Mesothelial cell of epicardium (in vitro differentiated cells): ENCODE results near the gene STX3. TPM values are rescaled to one million over a fixed set of nuclear protein-coding genes. Genes with fewer than 3 reads are reported as not detected.

Experiments used
- DNase-seq, 2 experiments: peaks; one replicate each; pipeline ENCODE4 v3.0.0; 2021; ENCODE audit warnings: low spot score in 2 of 2; ENCODE audit not compliant: unreplicated experiment in 2 of 2
- H3K27ac Mint-ChIP-seq: 2 replicates; pipeline ENCODE4 v1.8.0; 2021; ENCODE audit warnings: mixed read lengths
- H3K27me3 Mint-ChIP-seq: 2 replicates; pipeline ENCODE4 v1.8.0; 2021; ENCODE audit warnings: low read depth, mixed read lengths
- H3K36me3 Mint-ChIP-seq: 2 replicates; pipeline ENCODE4 v1.8.0; 2021; ENCODE audit warnings: mixed read lengths
- H3K4me1 Mint-ChIP-seq: 2 replicates; pipeline ENCODE4 v1.8.0; 2021; ENCODE audit warnings: mixed read lengths
- H3K4me3 Mint-ChIP-seq: 2 replicates; pipeline ENCODE4 v1.8.0; 2021; ENCODE audit warnings: mild to moderate bottlenecking, moderate library complexity, mixed read lengths
- H3K9me3 Mint-ChIP-seq: 2 replicates; pipeline ENCODE4 v1.8.0; 2021; ENCODE audit warnings: mixed read lengths
- total RNA-seq: library from RNA; stranded (reverse); gene quantifications from 3 replicates; pipeline ENCODE4 v1.2.1, GENCODE V29; 2021
- TF ChIP-seq, protein P1 (sequence below): fragments of 200-600 bp; sonication (generic); IDR thresholded peaks from one replicate; pipeline ENCODE4 v1.5.0; 2021; ENCODE audit warnings: antibody characterized with exemption; ENCODE audit not compliant: unreplicated experiment

STX3 gene
- total RNA-seq, 1 donor from 2014 or later, result 24.2 TPM

GRCh38 chr11:59713745-59714144 is 41.4 kb upstream of the STX3 start, which contains the start of gene OR10V1:
Gene OR10V1, minus strand, starts transcription at chr11:59713845. Its CDS starts 0 bp downstream, at chr11:59713845.
- TF ChIP-seq, protein P1, sequence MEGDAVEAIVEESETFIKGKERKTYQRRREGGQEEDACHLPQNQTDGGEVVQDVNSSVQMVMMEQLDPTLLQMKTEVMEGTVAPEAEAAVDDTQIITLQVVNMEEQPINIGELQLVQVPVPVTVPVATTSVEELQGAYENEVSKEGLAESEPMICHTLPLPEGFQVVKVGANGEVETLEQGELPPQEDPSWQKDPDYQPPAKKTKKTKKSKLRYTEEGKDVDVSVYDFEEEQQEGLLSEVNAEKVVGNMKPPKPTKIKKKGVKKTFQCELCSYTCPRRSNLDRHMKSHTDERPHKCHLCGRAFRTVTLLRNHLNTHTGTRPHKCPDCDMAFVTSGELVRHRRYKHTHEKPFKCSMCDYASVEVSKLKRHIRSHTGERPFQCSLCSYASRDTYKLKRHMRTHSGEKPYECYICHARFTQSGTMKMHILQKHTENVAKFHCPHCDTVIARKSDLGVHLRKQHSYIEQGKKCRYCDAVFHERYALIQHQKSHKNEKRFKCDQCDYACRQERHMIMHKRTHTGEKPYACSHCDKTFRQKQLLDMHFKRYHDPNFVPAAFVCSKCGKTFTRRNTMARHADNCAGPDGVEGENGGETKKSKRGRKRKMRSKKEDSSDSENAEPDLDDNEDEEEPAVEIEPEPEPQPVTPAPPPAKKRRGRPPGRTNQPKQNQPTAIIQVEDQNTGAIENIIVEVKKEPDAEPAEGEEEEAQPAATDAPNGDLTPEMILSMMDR, result no peak
- Mint-ChIP-seq H3K4me3 (no peak within 1 kb of the TSS), H3K9me3 (no peaks in the 10 kb centered on the region), H3K27ac (no peak within 1 kb of the TSS), H3K36me3 (no peaks in the 10 kb centered on the region), H3K27me3 (peaks cover 18% of the 10 kb centered on the region), H3K4me1 (no peaks in the 10 kb centered on the region)
- no peak for DNase-seq

- no peak overlapping the region for H3K27ac Mint-ChIP-seq
- TF ChIP-seq, protein P1, result no peak
- no peak for DNase-seq
- H3K27me3 Mint-ChIP-seq, result peaks cover 19% of the 10 kb centered on the region
- H3K9me3 Mint-ChIP-seq, result no peaks in the 10 kb centered on the region
- no peaks in the 10 kb centered on the region for H3K4me1 Mint-ChIP-seq
- no peak overlapping the region for H3K4me3 Mint-ChIP-seq
- no peaks in the 10 kb centered on the region for H3K36me3 Mint-ChIP-seq
Measured at GRCh38 chr11:59716051-59716450, 39.1 kb upstream of the STX3 start.

- TF ChIP-seq, protein P1, result no peak
- H3K4me1 Mint-ChIP-seq, result no peaks in the 10 kb centered on the region
- no peak overlapping the region for H3K4me3 Mint-ChIP-seq
- no peaks in the 10 kb centered on the region for H3K9me3 Mint-ChIP-seq
- no peak for DNase-seq
- H3K27ac Mint-ChIP-seq, result no peak overlapping the region
- H3K27me3 Mint-ChIP-seq, result peaks cover 20% of the 10 kb centered on the region
- H3K36me3 Mint-ChIP-seq, result no peaks in the 10 kb centered on the region
Measured at GRCh38 chr11:59719556-59719955, 35.6 kb upstream of the STX3 start.

DNA sequence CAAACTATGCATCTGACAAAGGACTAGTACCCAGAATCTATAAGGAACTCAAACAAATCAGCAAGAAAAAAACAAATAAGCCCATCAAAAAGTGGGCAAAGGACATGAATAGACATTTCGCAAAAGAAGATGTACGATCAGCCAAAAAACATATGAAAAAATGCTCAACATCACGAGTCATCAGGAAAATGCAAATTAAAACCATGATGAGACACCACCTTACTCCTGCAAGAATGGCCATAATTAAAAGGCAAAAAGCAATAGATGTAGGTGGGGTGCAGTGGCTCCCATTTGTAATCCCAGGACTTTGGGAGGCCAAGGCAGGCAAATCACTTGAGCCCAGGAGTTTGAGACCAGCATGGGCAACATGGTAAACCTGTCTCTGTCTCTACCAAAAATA is 31.1 kb upstream of the STX3 start:
- no peak overlapping the region for H3K27ac Mint-ChIP-seq
- no peaks in the 10 kb centered on the region for H3K4me1 Mint-ChIP-seq
- H3K4me3 Mint-ChIP-seq, result no peak overlapping the region
- H3K9me3 Mint-ChIP-seq, result peaks cover 3% of the 10 kb centered on the region
- no peaks in the 10 kb centered on the region for H3K36me3 Mint-ChIP-seq
- TF ChIP-seq, protein P1, result no peak
- peaks cover 3% of the 10 kb centered on the region for H3K27me3 Mint-ChIP-seq
- no peak for DNase-seq

GRCh38 chr11:59727426-59727825 is 27.8 kb upstream of the STX3 start:
- TF ChIP-seq, protein P1, result no peak
- H3K27ac Mint-ChIP-seq, result no peak overlapping the region

DNA sequence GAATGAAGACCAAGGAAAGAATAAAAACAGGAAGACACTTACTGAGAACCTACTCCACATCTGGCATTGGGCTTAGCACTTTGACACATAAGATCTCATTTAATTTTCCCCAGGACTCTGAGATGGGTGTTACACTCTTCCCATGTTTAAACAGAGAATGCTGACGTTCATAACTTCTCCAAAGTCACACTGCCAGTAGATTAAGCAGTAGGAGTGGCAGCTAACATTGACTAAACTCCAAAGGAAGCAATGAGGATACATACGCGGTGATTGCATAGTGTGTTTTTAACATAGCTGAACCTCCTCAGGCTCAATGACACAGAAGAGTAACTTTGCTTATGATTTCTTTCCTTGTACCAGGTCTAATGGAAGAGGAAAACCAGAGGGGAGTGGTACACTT is 27.0 kb upstream of the STX3 start:
- Mint-ChIP-seq H3K27ac (no peak overlapping the region), H3K4me3 (no peak overlapping the region), H3K27me3 (no peaks in the 10 kb centered on the region), H3K9me3 (peaks cover 3% of the 10 kb centered on the region), H3K4me1 (no peaks in the 10 kb centered on the region), H3K36me3 (no peaks in the 10 kb centered on the region)
- TF ChIP-seq, protein P1, result no peak
- no peak for DNase-seq

More at GRCh38 chr11:59727426-59727825, 27.8 kb upstream of the STX3 start:
- Mint-ChIP-seq H3K4me1 (no peaks in the 10 kb centered on the region), H3K4me3 (no peak overlapping the region), H3K36me3 (no peaks in the 10 kb centered on the region), H3K9me3 (peaks cover 3% of the 10 kb centered on the region), H3K27me3 (no peaks in the 10 kb centered on the region)
- no peak for DNase-seq
